Hepatocyte (in vitro differentiated cells): ENCODE measurements around the gene LRCH4.

ENCODE experiments used
- CTCF ChIP-seq: fragments of 200-600 bp; sonication (generic); IDR thresholded peaks from 2 replicates; pipeline ENCODE4 v1.5.1; 2016; ENCODE audit warnings: antibody characterized with exemption, mild to moderate bottlenecking; ENCODE audit not compliant: poor library complexity
- EZH2 ChIP-seq: fragments of 200-600 bp; sonication (generic); IDR thresholded peaks from 2 replicates; pipeline ENCODE4 v1.6.1; 2016; ENCODE audit warnings: antibody characterized with exemption, mild to moderate bottlenecking, borderline replicate concordance
- EZH2phosphoT487 ChIP-seq: fragments of 200-600 bp; sonication (generic); IDR thresholded peaks from one replicate; pipeline ENCODE4 v1.6.1; 2018; ENCODE audit warnings: antibody characterized with exemption, mild to moderate bottlenecking, low read depth, moderate library complexity; ENCODE audit not compliant: unreplicated experiment, severe bottlenecking

- TF ChIP-seq EZH2phosphoT487 (no peak), CTCF (no peak), EZH2 (no peak)
Measured at GRCh38 chr7:100538654-100539435, 47.1 kb downstream of the LRCH4 start, which contains the start of gene AGFG2.
